Liver (tissue), 9 donors: ENCODE results near the gene ARFGAP3. TPM values are rescaled to one million over a fixed set of nuclear protein-coding genes. Genes with fewer than 3 reads are reported as not detected.
A peak's percentile ranks its signal among the peaks of the same experiment; 100 is the strongest.

Source experiments
- DNase-seq: peaks from one replicate; pipeline ENCODE4 v3.0.0-alpha.2; 2017; ENCODE audit warnings: low spot score
- H3K27ac ChIP-seq, 2 donors: one replicate each; pipeline ENCODE4 v1.7.0; 2013; ENCODE audit warnings: inconsistent platforms in 2 of 2, low read length in 2 of 2, control low read depth in 1 of 2, low read depth in 1 of 2, mild to moderate bottlenecking in 1 of 2
- H3K27me3 ChIP-seq, 4 donors: one replicate each; pipeline versions ENCODE4 v1.6.1 to v1.7.0; 2013; ENCODE audit warnings: low read length in 3 of 4, inconsistent platforms in 1 of 4, mild to moderate bottlenecking in 1 of 4, moderate library complexity in 1 of 4; ENCODE audit not compliant: control insufficient read depth in 4 of 4, insufficient read depth in 4 of 4
- H3K36me3 ChIP-seq, 4 donors: one replicate each; pipeline versions ENCODE4 v1.6.1 to v1.7.0; 2013; ENCODE audit warnings: low read length in 3 of 4, mild to moderate bottlenecking in 3 of 4, low read depth in 1 of 4, moderate library complexity in 1 of 4; ENCODE audit not compliant: control insufficient read depth in 4 of 4, insufficient read depth in 3 of 4
- H3K4me1 ChIP-seq, 4 donors: one replicate each; pipeline versions ENCODE4 v1.6.1 to v1.7.0; 2013; ENCODE audit warnings: low read length in 3 of 4, mild to moderate bottlenecking in 3 of 4, moderate library complexity in 1 of 4; ENCODE audit not compliant: control insufficient read depth in 4 of 4, insufficient read depth in 4 of 4
- H3K4me3 ChIP-seq, 3 donors: one replicate each; pipeline versions ENCODE4 v1.6.1 to v1.7.0; 2013; ENCODE audit warnings: low read length in 3 of 3, control low read depth in 1 of 3, low read depth in 1 of 3, mild to moderate bottlenecking in 1 of 3
- H3K9ac ChIP-seq, 2 donors: one replicate each; pipeline ENCODE4 v1.7.0; 2013; ENCODE audit warnings: low read length in 2 of 2, mild to moderate bottlenecking in 2 of 2, moderate library complexity in 2 of 2, control low read depth in 1 of 2, low read depth in 1 of 2
- H3K9me3 ChIP-seq, 4 donors: one replicate each; pipeline versions ENCODE4 v1.6.1 to v1.7.0; 2013; ENCODE audit warnings: low read length in 3 of 4; ENCODE audit not compliant: control insufficient read depth in 4 of 4
- EGR1 ChIP-seq, 2 donors: IDR thresholded peaks; 2 replicates each; pipeline ENCODE4 v1.6.1; 2016 to 2018; ENCODE audit warnings: antibody characterized with exemption in 2 of 2, low read depth in 2 of 2
- FOXA1 ChIP-seq: IDR thresholded peaks from 2 replicates; pipeline ENCODE4 v1.6.1; 2016; ENCODE audit warnings: antibody characterized with exemption
- FOXA2 ChIP-seq: IDR thresholded peaks from 2 replicates; pipeline ENCODE4 v1.6.1; 2016; ENCODE audit warnings: antibody characterized with exemption
- GABPA ChIP-seq, 2 donors: IDR thresholded peaks in 1 of 2; conservative IDR thresholded peaks in 1 of 2; 2 replicates each; pipeline ENCODE4 v1.6.1; 2016; ENCODE audit warnings: antibody characterized with exemption in 2 of 2, mild to moderate bottlenecking in 1 of 2, moderate library complexity in 1 of 2
- HNF4A ChIP-seq, 2 donors: conservative IDR thresholded peaks; 2 replicates each; pipeline ENCODE4 v1.6.1; 2016; ENCODE audit warnings: antibody characterized with exemption in 2 of 2, mild to moderate bottlenecking in 2 of 2
- HNF4G ChIP-seq: IDR thresholded peaks from 2 replicates; pipeline ENCODE4 v1.6.1; 2016; ENCODE audit warnings: antibody characterized with exemption
- JUND ChIP-seq, 2 donors: IDR thresholded peaks; 2 replicates each; pipeline ENCODE4 v1.6.1; 2016; ENCODE audit warnings: antibody characterized with exemption in 2 of 2
- NR2F2 ChIP-seq: IDR thresholded peaks from 2 replicates; pipeline ENCODE4 v1.6.1; 2016; ENCODE audit warnings: antibody characterized with exemption
- RAD21 ChIP-seq, 2 donors: IDR thresholded peaks; 2 replicates each; pipeline ENCODE4 v1.6.1; 2016; ENCODE audit warnings: antibody characterized with exemption in 2 of 2, mild to moderate bottlenecking in 2 of 2
- RXRA ChIP-seq, 2 donors: IDR thresholded peaks; 2 replicates each; pipeline ENCODE4 v1.6.1; 2017 to 2018; ENCODE audit warnings: antibody characterized with exemption in 2 of 2, mild to moderate bottlenecking in 1 of 2
- SP1 ChIP-seq: IDR thresholded peaks from 2 replicates; pipeline ENCODE4 v1.6.1; 2018; ENCODE audit warnings: antibody characterized with exemption, mild to moderate bottlenecking
- TAF1 ChIP-seq: conservative IDR thresholded peaks from 2 replicates; pipeline ENCODE4 v1.6.1; 2016; ENCODE audit warnings: antibody characterized with exemption, mild to moderate bottlenecking
- YY1 ChIP-seq: IDR thresholded peaks from 2 replicates; pipeline ENCODE4 v1.6.1; 2016; ENCODE audit warnings: antibody characterized with exemption, mild to moderate bottlenecking
- WGBS: extraction: QIAGEN DNeasy Blood & Tissue Kit; methylation state at CpG from one replicate; pipeline ENCODE4 v1.1.7; 2013; 5-methylcytosine and 5-hydroxymethylcytosine counted together
- polyA plus RNA-seq, 2 donors: library from polyadenylated mRNA; stranded (reverse) in 1 of 2; unstranded in 1 of 2; fragments of 200-250 nt in 1 of 2; fragments of >200 nt in 1 of 2; fragmentation: Nextera tagmentation in 1 of 2; extraction: Ambion mirVana in 1 of 2; gene quantifications; one replicate each; pipeline versions ENCODE4 v1.2.1 to v1.2.3, GENCODE V29; 2013 to 2015
- total RNA-seq, 2 donors: library from RNA; depleted of rRNA; stranded (reverse); fragments of >200 nt; gene quantifications; one replicate each; pipeline ENCODE4 v1.2.3, GENCODE V29; 2014
- TF ChIP-seq, protein P1 (sequence below): IDR thresholded peaks from 2 replicates; pipeline ENCODE4 v1.6.1; 2016; ENCODE audit warnings: antibody characterized with exemption
- TF ChIP-seq, protein P2 (sequence below): IDR thresholded peaks from 2 replicates; pipeline ENCODE4 v1.6.1; 2016; ENCODE audit warnings: antibody characterized with exemption
- TF ChIP-seq, protein P3 (sequence below): IDR thresholded peaks from 2 replicates; pipeline ENCODE4 v1.6.1; 2016; ENCODE audit warnings: antibody characterized with exemption, mild to moderate bottlenecking
- TF ChIP-seq, protein P4 (sequence below): fragments of 150-350 bp; IDR thresholded peaks from 2 replicates; pipeline ENCODE4 v1.5.1; 2017; ENCODE audit warnings: improper control_type of control experiment, low read depth, low read length; ENCODE audit not compliant: missing input control
- TF ChIP-seq, protein P5 (sequence below): IDR thresholded peaks from 2 replicates; pipeline ENCODE4 v1.6.1; 2016; ENCODE audit warnings: antibody characterized with exemption
- donor health status: healthy.
- donor health status: healthy.
- donor health status: healthy.
- donor health status: healthy.
- donor health status: healthy.

Gene ARFGAP3
- total and polyA plus RNA-seq, 4 donors = 18.2 to 55.1 (median 27.5) TPM

DNA sequence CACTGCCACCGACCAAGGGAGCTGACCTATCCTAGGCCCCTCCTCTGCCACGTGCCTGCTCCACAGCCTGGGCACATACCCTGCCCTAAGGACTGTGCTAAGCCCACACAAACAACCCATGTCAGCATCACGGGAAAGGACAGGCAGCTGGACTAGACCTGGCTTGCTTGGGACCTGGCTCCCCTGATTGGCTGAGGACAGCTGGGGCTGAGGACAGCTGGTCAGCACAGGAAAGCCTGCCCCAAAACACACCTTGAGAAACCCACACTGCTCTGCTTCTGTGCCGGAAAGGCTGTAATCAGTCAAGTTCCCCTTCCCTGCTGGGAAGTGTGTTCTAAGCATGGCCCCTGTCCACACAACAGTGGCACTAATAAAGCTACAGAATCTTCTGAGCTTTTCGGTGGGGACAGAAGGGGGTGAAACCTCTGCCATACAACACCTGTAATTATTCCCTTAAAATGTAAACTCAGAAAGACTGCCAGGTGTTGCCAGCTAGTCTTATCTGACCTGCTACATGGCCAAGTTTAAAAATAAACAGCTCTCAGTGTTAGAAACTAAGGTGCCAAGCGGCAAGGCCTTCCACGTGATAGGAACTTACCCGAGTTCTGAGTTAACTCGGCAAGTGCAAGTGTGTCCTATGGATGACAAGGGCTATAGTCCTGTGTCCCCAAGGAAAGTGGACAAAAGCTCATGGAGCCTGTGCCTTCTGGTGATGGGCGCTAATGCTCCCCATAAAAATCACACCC is 35.7 kb upstream of the ARFGAP3 start:
- H3K4me1 ChIP-seq = peaks cover 17 to 48% (median 44%) of the 10 kb centered on the region in 4 donors
- TF ChIP-seq RXRA (IDR thresholded peaks at IDR 0.05) (peak; percentile 12 to 73), FOXA1 (no peak), YY1 (peak; percentile 43), TAF1 (no peak), EGR1 (IDR thresholded peaks at IDR 0.05; ENCODE audit: low read depth in 2 of 2) (no peak), HNF4A (conservative IDR thresholded peaks at IDR 0.05) (peak; percentile 9 to 73), FOXA2 (peak; percentile 30), GABPA (IDR thresholded peaks at IDR 0.05 in 1 of 2, conservative IDR thresholded peaks at IDR 0.05 in 1 of 2) (no peak), SP1 (no peak), NR2F2 (no peak), RAD21 (IDR thresholded peaks at IDR 0.05) (peak in 1 of 2 donors; percentile 40), JUND (IDR thresholded peaks at IDR 0.05) (peak in 1 of 2 donors; percentile 22), HNF4G (no peak)
- TF ChIP-seq, protein P1, sequence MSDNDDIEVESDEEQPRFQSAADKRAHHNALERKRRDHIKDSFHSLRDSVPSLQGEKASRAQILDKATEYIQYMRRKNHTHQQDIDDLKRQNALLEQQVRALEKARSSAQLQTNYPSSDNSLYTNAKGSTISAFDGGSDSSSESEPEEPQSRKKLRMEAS = peak; percentile 71
- TF ChIP-seq, protein P2, sequence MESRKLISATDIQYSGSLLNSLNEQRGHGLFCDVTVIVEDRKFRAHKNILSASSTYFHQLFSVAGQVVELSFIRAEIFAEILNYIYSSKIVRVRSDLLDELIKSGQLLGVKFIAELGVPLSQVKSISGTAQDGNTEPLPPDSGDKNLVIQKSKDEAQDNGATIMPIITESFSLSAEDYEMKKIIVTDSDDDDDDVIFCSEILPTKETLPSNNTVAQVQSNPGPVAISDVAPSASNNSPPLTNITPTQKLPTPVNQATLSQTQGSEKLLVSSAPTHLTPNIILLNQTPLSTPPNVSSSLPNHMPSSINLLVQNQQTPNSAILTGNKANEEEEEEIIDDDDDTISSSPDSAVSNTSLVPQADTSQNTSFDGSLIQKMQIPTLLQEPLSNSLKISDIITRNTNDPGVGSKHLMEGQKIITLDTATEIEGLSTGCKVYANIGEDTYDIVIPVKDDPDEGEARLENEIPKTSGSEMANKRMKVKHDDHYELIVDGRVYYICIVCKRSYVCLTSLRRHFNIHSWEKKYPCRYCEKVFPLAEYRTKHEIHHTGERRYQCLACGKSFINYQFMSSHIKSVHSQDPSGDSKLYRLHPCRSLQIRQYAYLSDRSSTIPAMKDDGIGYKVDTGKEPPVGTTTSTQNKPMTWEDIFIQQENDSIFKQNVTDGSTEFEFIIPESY = no peak
- TF ChIP-seq, protein P3, sequence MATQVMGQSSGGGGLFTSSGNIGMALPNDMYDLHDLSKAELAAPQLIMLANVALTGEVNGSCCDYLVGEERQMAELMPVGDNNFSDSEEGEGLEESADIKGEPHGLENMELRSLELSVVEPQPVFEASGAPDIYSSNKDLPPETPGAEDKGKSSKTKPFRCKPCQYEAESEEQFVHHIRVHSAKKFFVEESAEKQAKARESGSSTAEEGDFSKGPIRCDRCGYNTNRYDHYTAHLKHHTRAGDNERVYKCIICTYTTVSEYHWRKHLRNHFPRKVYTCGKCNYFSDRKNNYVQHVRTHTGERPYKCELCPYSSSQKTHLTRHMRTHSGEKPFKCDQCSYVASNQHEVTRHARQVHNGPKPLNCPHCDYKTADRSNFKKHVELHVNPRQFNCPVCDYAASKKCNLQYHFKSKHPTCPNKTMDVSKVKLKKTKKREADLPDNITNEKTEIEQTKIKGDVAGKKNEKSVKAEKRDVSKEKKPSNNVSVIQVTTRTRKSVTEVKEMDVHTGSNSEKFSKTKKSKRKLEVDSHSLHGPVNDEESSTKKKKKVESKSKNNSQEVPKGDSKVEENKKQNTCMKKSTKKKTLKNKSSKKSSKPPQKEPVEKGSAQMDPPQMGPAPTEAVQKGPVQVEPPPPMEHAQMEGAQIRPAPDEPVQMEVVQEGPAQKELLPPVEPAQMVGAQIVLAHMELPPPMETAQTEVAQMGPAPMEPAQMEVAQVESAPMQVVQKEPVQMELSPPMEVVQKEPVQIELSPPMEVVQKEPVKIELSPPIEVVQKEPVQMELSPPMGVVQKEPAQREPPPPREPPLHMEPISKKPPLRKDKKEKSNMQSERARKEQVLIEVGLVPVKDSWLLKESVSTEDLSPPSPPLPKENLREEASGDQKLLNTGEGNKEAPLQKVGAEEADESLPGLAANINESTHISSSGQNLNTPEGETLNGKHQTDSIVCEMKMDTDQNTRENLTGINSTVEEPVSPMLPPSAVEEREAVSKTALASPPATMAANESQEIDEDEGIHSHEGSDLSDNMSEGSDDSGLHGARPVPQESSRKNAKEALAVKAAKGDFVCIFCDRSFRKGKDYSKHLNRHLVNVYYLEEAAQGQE = peak; percentile 23
- TF ChIP-seq, protein P4, sequence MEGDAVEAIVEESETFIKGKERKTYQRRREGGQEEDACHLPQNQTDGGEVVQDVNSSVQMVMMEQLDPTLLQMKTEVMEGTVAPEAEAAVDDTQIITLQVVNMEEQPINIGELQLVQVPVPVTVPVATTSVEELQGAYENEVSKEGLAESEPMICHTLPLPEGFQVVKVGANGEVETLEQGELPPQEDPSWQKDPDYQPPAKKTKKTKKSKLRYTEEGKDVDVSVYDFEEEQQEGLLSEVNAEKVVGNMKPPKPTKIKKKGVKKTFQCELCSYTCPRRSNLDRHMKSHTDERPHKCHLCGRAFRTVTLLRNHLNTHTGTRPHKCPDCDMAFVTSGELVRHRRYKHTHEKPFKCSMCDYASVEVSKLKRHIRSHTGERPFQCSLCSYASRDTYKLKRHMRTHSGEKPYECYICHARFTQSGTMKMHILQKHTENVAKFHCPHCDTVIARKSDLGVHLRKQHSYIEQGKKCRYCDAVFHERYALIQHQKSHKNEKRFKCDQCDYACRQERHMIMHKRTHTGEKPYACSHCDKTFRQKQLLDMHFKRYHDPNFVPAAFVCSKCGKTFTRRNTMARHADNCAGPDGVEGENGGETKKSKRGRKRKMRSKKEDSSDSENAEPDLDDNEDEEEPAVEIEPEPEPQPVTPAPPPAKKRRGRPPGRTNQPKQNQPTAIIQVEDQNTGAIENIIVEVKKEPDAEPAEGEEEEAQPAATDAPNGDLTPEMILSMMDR = no peak
- TF ChIP-seq, protein P5, sequence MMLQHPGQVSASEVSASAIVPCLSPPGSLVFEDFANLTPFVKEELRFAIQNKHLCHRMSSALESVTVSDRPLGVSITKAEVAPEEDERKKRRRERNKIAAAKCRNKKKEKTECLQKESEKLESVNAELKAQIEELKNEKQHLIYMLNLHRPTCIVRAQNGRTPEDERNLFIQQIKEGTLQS = no peak
- H3K9ac ChIP-seq = peak overlapping the region in 1 of 2 donors; percentile 26
- H3K36me3 ChIP-seq = peaks cover 0 to 6% (median 3%) of the 10 kb centered on the region in 4 donors
- no peak for DNase-seq
- WGBS = 39% methylated on average over 10 of the region's 10 CpGs
- no peaks in the 10 kb centered on the region for H3K27me3 ChIP-seq
- H3K4me3 ChIP-seq = no peak overlapping the region
- H3K27ac ChIP-seq = peak overlapping the region; percentile 55 to 81
- H3K9me3 ChIP-seq = no peaks in the 10 kb centered on the region
